ENCODE data around the gene DISC1.

Gene DISC1

DNA sequence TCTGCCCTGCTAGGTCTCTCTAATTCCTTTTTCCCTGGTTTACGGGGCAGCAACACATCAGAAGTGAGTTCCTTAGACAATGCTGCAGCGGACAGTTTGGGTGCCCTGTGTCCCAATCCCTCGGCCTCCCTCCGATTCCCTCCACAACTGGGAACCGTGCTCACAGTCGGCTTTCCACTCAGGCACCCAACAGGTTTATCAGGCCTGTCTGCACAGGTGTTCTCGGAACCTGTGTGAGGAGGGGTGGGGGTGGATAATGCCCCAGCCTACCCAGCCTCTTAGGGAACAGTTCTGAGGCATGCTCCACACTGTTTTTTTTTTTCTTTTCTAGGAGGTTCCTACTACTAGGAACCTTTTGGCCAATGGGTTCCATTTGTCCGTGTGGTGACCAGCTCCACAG is 131.2 kb downstream of the DISC1 start:
- TF ChIP-seq TCF12 (IDR thresholded peaks at IDR 0.05; ENCODE audit: low read depth) (no peak), EP300 (IDR thresholded peaks at IDR 0.05; ENCODE audit: borderline replicate concordance) (no peak), CEBPB (IDR thresholded peaks at IDR 0.05) (no peak), CREB1 (IDR thresholded peaks at IDR 0.05; ENCODE audit: low read depth) (no peak), FOXM1 (IDR thresholded peaks at IDR 0.05; ENCODE audit: borderline replicate concordance, low read depth) (no peak), TEAD4 (IDR thresholded peaks at IDR 0.05) (no peak), EGR1 (IDR thresholded peaks at IDR 0.05) (no peak), TAF1 (IDR thresholded peaks at IDR 0.05; ENCODE audit: low read depth) (no peak), ZBTB7A (IDR thresholded peaks at IDR 0.05; ENCODE audit: low read depth) (no peak), NFIC (IDR thresholded peaks at IDR 0.05) (no peak), YY1 (IDR thresholded peaks at IDR 0.05; ENCODE audit: low read depth) (no peak), RAD21 (IDR thresholded peaks at IDR 0.05; ENCODE audit: low read depth) (no peak)
- TF ChIP-seq, protein P1, sequence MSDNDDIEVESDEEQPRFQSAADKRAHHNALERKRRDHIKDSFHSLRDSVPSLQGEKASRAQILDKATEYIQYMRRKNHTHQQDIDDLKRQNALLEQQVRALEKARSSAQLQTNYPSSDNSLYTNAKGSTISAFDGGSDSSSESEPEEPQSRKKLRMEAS (IDR thresholded peaks at IDR 0.05), result no peak
- TF ChIP-seq, protein P2, sequence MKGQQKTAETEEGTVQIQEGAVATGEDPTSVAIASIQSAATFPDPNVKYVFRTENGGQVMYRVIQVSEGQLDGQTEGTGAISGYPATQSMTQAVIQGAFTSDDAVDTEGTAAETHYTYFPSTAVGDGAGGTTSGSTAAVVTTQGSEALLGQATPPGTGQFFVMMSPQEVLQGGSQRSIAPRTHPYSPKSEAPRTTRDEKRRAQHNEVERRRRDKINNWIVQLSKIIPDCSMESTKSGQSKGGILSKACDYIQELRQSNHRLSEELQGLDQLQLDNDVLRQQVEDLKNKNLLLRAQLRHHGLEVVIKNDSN (IDR thresholded peaks at IDR 0.05), result no peak
- TF ChIP-seq, protein P3, sequence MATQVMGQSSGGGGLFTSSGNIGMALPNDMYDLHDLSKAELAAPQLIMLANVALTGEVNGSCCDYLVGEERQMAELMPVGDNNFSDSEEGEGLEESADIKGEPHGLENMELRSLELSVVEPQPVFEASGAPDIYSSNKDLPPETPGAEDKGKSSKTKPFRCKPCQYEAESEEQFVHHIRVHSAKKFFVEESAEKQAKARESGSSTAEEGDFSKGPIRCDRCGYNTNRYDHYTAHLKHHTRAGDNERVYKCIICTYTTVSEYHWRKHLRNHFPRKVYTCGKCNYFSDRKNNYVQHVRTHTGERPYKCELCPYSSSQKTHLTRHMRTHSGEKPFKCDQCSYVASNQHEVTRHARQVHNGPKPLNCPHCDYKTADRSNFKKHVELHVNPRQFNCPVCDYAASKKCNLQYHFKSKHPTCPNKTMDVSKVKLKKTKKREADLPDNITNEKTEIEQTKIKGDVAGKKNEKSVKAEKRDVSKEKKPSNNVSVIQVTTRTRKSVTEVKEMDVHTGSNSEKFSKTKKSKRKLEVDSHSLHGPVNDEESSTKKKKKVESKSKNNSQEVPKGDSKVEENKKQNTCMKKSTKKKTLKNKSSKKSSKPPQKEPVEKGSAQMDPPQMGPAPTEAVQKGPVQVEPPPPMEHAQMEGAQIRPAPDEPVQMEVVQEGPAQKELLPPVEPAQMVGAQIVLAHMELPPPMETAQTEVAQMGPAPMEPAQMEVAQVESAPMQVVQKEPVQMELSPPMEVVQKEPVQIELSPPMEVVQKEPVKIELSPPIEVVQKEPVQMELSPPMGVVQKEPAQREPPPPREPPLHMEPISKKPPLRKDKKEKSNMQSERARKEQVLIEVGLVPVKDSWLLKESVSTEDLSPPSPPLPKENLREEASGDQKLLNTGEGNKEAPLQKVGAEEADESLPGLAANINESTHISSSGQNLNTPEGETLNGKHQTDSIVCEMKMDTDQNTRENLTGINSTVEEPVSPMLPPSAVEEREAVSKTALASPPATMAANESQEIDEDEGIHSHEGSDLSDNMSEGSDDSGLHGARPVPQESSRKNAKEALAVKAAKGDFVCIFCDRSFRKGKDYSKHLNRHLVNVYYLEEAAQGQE (IDR thresholded peaks at IDR 0.05; ENCODE audit: low read depth), result no peak

DNA sequence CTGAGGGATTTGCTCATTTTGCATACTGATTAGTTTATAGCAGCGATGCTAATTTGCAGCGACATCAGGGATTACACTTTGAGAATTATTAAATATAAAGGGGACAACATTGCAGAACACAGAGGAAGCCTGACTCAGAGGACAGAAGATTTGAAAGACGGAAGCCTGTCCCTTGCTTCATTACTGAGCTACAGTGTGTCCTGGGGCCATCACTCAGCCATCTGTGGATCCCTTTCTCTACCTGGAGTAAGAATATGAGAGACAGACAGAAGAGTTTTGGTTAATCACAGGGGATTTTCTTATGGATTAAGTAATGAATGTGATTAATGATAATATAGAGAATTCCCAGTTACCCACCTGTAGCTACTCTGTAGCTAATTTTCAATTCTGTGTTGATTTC is 134.7 kb downstream of the DISC1 start:
- TF ChIP-seq CEBPB (IDR thresholded peaks at IDR 0.05) (no peak), TCF12 (IDR thresholded peaks at IDR 0.05; ENCODE audit: low read depth) (no peak), TEAD4 (IDR thresholded peaks at IDR 0.05) (no peak), FOXM1 (IDR thresholded peaks at IDR 0.05; ENCODE audit: borderline replicate concordance, low read depth) (no peak), RAD21 (IDR thresholded peaks at IDR 0.05; ENCODE audit: low read depth) (no peak), EP300 (IDR thresholded peaks at IDR 0.05; ENCODE audit: borderline replicate concordance) (no peak), EGR1 (IDR thresholded peaks at IDR 0.05) (no peak), TAF1 (IDR thresholded peaks at IDR 0.05; ENCODE audit: low read depth) (no peak), YY1 (IDR thresholded peaks at IDR 0.05; ENCODE audit: low read depth) (no peak), NFIC (IDR thresholded peaks at IDR 0.05) (no peak), ZBTB7A (IDR thresholded peaks at IDR 0.05; ENCODE audit: low read depth) (no peak), CREB1 (IDR thresholded peaks at IDR 0.05; ENCODE audit: low read depth) (no peak)
- TF ChIP-seq, protein P1 (IDR thresholded peaks at IDR 0.05), result no peak
- TF ChIP-seq, protein P3 (IDR thresholded peaks at IDR 0.05; ENCODE audit: low read depth), result no peak
- TF ChIP-seq, protein P2 (IDR thresholded peaks at IDR 0.05), result no peak

DNA sequence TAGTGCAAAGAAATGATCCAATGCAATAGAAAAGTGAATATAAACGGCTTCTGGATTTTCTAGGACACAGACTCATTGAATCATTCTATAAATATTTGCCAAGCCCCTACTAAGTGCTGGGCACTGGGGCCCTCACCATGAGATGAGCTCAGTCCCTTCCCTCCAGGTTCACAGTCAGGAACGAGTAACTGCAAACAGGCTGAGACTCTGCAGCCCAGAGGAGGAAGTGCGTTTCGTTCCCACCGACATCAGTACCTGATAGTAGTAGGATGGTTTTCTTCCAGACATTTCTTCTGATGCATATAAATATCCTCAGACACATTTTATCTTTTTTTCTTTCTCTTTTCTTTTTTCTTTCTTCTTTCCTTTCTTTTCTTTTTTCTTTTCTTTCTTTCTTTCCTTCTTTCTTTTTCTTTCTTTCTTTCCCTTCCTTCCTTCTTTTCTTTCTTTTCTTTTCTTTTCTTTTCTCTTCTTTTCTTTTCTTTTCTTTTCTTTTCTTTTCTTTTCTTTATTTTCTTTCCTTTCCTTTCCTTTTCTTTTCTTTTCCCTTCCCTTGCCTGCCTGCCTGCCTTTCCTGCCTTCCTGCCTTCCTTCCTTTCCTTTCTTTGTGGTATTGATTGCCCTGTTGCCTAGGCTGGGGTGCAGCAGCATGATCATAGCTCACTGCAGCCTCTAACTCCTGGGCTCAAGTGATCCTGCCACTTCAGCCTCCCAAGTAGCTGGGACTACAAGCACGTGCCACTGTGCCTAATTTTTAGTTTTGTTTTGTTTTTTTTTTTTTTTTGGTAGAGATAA is 135.4 kb downstream of the DISC1 start:
- TF ChIP-seq ZBTB7A (IDR thresholded peaks at IDR 0.05; ENCODE audit: low read depth) (no peak), EP300 (IDR thresholded peaks at IDR 0.05; ENCODE audit: borderline replicate concordance) (no peak), YY1 (IDR thresholded peaks at IDR 0.05; ENCODE audit: low read depth) (no peak), CEBPB (IDR thresholded peaks at IDR 0.05) (no peak), TAF1 (IDR thresholded peaks at IDR 0.05; ENCODE audit: low read depth) (no peak), EGR1 (IDR thresholded peaks at IDR 0.05) (no peak), CREB1 (IDR thresholded peaks at IDR 0.05; ENCODE audit: low read depth) (no peak), TCF12 (IDR thresholded peaks at IDR 0.05; ENCODE audit: low read depth) (no peak), TEAD4 (IDR thresholded peaks at IDR 0.05) (no peak), NFIC (IDR thresholded peaks at IDR 0.05) (no peak), RAD21 (IDR thresholded peaks at IDR 0.05; ENCODE audit: low read depth) (no peak), FOXM1 (IDR thresholded peaks at IDR 0.05; ENCODE audit: borderline replicate concordance, low read depth) (no peak)
- TF ChIP-seq, protein P1 (IDR thresholded peaks at IDR 0.05), result no peak
- TF ChIP-seq, protein P3 (IDR thresholded peaks at IDR 0.05; ENCODE audit: low read depth), result no peak
- TF ChIP-seq, protein P2 (IDR thresholded peaks at IDR 0.05), result no peak

All from Ishikawa (cell line).